K562 (cell line): ENCODE measurements around the gene HEMGN. TPM values are rescaled to one million over a fixed set of nuclear protein-coding genes. Genes with fewer than 3 reads are reported as not detected.

Experiments used
- ARHGAP35 ChIP-seq: fragments of 450-650 bp; IDR thresholded peaks from 2 replicates; pipeline ENCODE4 v1.6.1; 2018; ENCODE audit not compliant: partially characterized antibody
- CBFB ChIP-seq: sonication (generic); formaldehyde crosslinking; IDR thresholded peaks from 2 replicates; pipeline ENCODE4 v1.4.0; 2020; ENCODE audit warnings: mild to moderate bottlenecking, missing genetic modification reagents
- CBX2 ChIP-seq: fragments of 200-600 bp; sonication (generic); IDR thresholded peaks from one replicate; pipeline ENCODE4 v1.6.1; 2012; ENCODE audit warnings: mild to moderate bottlenecking, low read length, inconsistent platforms; ENCODE audit not compliant: insufficient read depth, poor library complexity, severe bottlenecking
- CEBPB ChIP-seq: fragments of 450-650 bp; IDR thresholded peaks from 2 replicates; pipeline ENCODE4 v1.6.1; 2016; ENCODE audit warnings: missing genetic modification characterization, missing compliant biosample characterization
- FOXM1 ChIP-seq, 2 experiments: fragments of 450-650 bp in 1 of 2; sonication (generic) in 1 of 2; formaldehyde crosslinking in 1 of 2; IDR thresholded peaks; 2 replicates each; pipeline versions ENCODE4 v1.6.1 to v1.9.0; 2017 to 2022; ENCODE audit warnings: low read depth in 2 of 2, mild to moderate bottlenecking in 2 of 2, missing genetic modification reagents in 1 of 2, moderate library complexity in 1 of 2
- HES1 ChIP-seq: fragments of 450-650 bp; IDR thresholded peaks from 2 replicates; pipeline ENCODE4 v1.6.1; 2016; ENCODE audit warnings: low read depth, mild to moderate bottlenecking, moderate library complexity
- HNRNPUL1 ChIP-seq: fragments of 200-400 bp; formaldehyde crosslinking; IDR thresholded peaks from 2 replicates; pipeline ENCODE4 v1.6.1; 2017; ENCODE audit warnings: low read length
- KDM2B ChIP-seq: fragments of 250-450 bp; sonication (Bioruptor Pico); IDR thresholded peaks from 2 replicates; pipeline ENCODE4 v1.8.0; 2021; ENCODE audit warnings: mild to moderate bottlenecking, moderate library complexity
- LARP7 ChIP-seq: fragments of 450-650 bp; IDR thresholded peaks from 2 replicates; pipeline ENCODE4 v1.6.1; 2016
- MAFK ChIP-seq: IDR thresholded peaks from 2 replicates; pipeline ENCODE4 v1.6.1; 2011; ENCODE audit warnings: low read length, improper control_type of control experiment
- MEF2A ChIP-seq: IDR thresholded peaks from 2 replicates; pipeline ENCODE4 v1.6.1; 2011; ENCODE audit warnings: low read depth, mild to moderate bottlenecking, low read length, moderate library complexity; ENCODE audit not compliant: control insufficient read depth
- NFIC ChIP-seq: fragments of 450-650 bp; IDR thresholded peaks from 2 replicates; pipeline ENCODE4 v1.6.1; 2017; ENCODE audit warnings: mild to moderate bottlenecking, inconsistent platforms
- NONO ChIP-seq, 2 experiments: fragments of 200-400 bp in 1 of 2; fragments of 450-650 bp in 1 of 2; formaldehyde crosslinking in 1 of 2; IDR thresholded peaks; 2 replicates each; pipeline ENCODE4 v1.6.1; 2017; ENCODE audit warnings: low read depth in 2 of 2, mild to moderate bottlenecking in 2 of 2, moderate library complexity in 2 of 2, low read length in 1 of 2
- RNF219 ChIP-seq: fragments of 250-450 bp; sonication (Bioruptor Pico); IDR thresholded peaks from 2 replicates; pipeline ENCODE4 v1.5.0; 2022; ENCODE audit warnings: mild to moderate bottlenecking
- TAL1 ChIP-seq: fragments of 450-650 bp; IDR thresholded peaks from 2 replicates; pipeline ENCODE4 v1.6.1; 2016; ENCODE audit warnings: mild to moderate bottlenecking
- ZFPM2 ChIP-seq: fragments of 250-450 bp; sonication (Bioruptor Pico); IDR thresholded peaks from 2 replicates; pipeline ENCODE4 v1.5.1; 2022; ENCODE audit warnings: mild to moderate bottlenecking
- ZNF24 ChIP-seq: fragments of 450-650 bp; IDR thresholded peaks from 2 replicates; pipeline ENCODE4 v1.6.1; 2016
- polyA plus RNA-seq, 8 experiments: library from polyadenylated mRNA; depleted of rRNA in 4 of 8; stranded (reverse) in 5 of 8; unstranded in 3 of 8; fragments of >200 nt; fragmentation: Nextera tagmentation in 2 of 8; fragmentation: Illumina TruSeq in 1 of 8; extraction: Ambion mirVana in 2 of 8; extraction: Trizol in 1 of 8; gene quantifications; 2 replicates each; pipeline versions ENCODE4 v1.2.1 to v1.2.3, GENCODE V29; 2011 to 2014; ENCODE audit warnings: inconsistent platforms in 1 of 8, missing spikeins in 1 of 8
- total RNA-seq, 7 experiments: library from RNA; depleted of rRNA in 6 of 7; stranded (reverse); fragments of >200 nt in 6 of 7; fragmentation: Illumina TruSeq in 2 of 7; extraction: Trizol in 2 of 7; gene quantifications; 2 replicates each; pipeline versions ENCODE4 v1.2.1 to v1.2.3, GENCODE V29; 2011 to 2021; ENCODE audit warnings: low replicate concordance in 1 of 7
- TF ChIP-seq, protein P1 (sequence below), 2 experiments: fragments of 450-650 bp; IDR thresholded peaks; 2 replicates each; pipeline ENCODE4 v1.6.1; 2016; ENCODE audit warnings: mild to moderate bottlenecking in 2 of 2, borderline replicate concordance in 1 of 2, low read depth in 1 of 2, moderate library complexity in 1 of 2

The HEMGN gene
- total and polyA plus RNA-seq, 9 of the 15 experiments (the other 6 are each of a cell fraction or from before 2014, with no cell fraction given): 56.3 to 258 (median 137) TPM

- no peak for TF ChIP-seq RNF219 (CRISPR knock-in tag)
- TF ChIP-seq CBFB: no peak
- TF ChIP-seq ZNF24: no peak
- TF ChIP-seq HNRNPUL1: no peak
- TF ChIP-seq FOXM1 (IDR thresholded peaks at IDR 0.05; ENCODE audit: low read depth): peak; percentile 62
- TF ChIP-seq FOXM1 (CRISPR knock-in tag; IDR thresholded peaks at IDR 0.05; ENCODE audit: low read depth): no peak
- no peak for TF ChIP-seq ARHGAP35
- TF ChIP-seq LARP7: no peak
- TF ChIP-seq CBX2: no peak
- no peak for TF ChIP-seq MAFK
- TF ChIP-seq CEBPB (tag): no peak
- no peak; the same call in 1 of the 2 replicates for TF ChIP-seq HES1
- TF ChIP-seq KDM2B: no peak
- no peak for TF ChIP-seq ZFPM2
- peak; percentile 32; the same call in 1 of the 2 replicates for TF ChIP-seq MEF2A
- TF ChIP-seq TAL1: no peak
- peak; percentile 28; the same call in 1 of the 2 replicates for TF ChIP-seq NFIC
- TF ChIP-seq NONO (IDR thresholded peaks at IDR 0.05; ENCODE audit: low read depth in 2 of 2, low read length in 1 of 2): no peak
- TF ChIP-seq, protein P1, sequence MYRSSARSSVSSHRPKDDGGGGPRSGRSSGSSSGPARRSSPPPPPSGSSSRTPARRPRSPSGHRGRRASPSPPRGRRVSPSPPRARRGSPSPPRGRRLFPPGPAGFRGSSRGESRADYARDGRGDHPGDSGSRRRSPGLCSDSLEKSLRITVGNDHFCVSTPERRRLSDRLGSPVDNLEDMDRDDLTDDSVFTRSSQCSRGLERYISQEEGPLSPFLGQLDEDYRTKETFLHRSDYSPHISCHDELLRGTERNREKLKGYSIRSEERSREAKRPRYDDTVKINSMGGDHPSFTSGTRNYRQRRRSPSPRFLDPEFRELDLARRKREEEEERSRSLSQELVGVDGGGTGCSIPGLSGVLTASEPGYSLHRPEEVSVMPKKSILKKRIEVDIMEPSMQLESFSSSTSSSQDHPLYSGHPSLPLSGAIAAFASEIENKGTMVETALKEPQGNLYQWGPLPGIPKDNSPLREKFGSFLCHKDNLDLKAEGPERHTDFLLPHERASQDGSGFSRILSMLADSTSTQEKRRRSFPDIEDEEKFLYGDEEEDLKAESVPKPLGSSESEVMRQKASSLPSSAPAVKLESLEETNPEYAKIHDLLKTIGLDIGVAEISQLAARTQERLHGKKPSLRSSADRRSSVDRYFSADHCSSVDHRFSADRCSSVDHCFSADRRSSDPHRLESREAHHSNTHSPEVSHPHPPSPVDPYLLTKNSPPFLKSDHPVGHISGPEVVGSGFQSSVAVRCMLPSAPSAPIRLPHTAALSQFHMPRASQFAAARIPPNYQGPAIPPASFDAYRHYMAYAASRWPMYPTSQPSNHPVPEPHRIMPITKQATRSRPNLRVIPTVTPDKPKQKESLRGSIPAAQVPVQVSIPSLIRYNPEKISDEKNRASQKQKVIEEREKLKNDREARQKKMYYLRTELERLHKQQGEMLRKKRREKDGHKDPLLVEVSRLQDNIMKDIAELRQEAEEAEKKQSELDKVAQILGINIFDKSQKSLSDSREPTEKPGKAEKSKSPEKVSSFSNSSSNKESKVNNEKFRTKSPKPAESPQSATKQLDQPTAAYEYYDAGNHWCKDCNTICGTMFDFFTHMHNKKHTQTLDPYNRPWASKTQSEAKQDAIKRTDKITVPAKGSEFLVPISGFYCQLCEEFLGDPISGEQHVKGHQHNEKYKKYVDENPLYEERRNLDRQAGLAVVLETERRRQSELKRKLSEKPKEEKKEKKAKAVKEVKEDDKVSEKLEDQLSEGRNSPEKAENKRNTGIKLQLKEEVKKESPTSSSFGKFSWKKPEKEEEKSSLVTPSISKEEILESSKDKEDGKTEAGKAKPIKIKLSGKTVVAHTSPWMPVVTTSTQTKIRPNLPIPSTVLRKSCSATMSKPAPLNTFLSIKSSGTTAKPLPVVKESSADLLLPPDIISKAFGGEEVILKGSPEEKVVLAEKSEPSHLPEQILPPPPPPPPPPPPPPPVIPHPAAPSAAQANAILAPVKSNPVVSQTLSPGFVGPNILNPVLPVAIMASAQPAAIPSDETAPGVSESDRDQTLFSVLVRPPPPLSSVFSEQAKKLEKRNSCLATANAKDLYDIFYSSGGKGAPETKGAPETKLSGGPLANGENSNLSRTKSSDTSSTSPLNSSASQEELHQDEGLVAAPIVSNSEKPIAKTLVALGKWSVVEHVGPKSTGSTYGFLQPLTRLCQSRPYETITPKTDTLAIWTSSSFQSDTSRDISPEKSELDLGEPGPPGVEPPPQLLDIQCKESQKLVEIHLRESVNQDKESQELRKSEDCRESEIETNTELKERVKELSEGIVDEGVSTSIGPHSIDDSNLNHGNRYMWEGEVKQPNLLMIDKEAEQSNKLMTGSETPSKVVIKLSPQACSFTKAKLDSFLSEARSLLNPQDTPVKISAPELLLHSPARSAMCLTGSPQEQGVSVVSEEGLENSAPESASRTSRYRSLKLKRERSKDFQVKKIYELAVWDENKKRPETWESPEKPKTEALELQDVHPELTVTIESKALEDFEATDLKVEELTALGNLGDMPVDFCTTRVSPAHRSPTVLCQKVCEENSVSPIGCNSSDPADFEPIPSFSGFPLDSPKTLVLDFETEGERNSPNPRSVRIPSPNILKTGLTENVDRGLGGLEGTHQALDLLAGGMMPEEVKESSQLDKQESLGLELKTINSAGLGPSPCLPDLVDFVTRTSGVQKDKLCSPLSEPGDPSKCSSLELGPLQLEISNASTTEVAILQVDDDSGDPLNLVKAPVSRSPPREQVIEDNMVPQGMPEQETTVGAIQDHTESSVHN (IDR thresholded peaks at IDR 0.05; ENCODE audit: borderline replicate concordance in 1 of 2, low read depth in 1 of 2): no peak
Observed at GRCh38 chr9:97923529-97924108, 14.4 kb downstream of the HEMGN start (continued).
